GM18519 (cell line): ENCODE results near the gene SIT1.

Experiments used
- ATAC-seq: cut with Tn5 transposase; IDR thresholded peaks from one replicate; pipeline ENCODE4 v1.9.1; 2021; ENCODE audit warnings: mild to moderate bottlenecking, moderate library complexity; ENCODE audit not compliant: unreplicated experiment, low FRiP score

The SIT1 gene

GRCh38 chr9:35609001-35609819, 41.5 kb downstream of the SIT1 start:
- ATAC-seq, result no peak

DNA sequence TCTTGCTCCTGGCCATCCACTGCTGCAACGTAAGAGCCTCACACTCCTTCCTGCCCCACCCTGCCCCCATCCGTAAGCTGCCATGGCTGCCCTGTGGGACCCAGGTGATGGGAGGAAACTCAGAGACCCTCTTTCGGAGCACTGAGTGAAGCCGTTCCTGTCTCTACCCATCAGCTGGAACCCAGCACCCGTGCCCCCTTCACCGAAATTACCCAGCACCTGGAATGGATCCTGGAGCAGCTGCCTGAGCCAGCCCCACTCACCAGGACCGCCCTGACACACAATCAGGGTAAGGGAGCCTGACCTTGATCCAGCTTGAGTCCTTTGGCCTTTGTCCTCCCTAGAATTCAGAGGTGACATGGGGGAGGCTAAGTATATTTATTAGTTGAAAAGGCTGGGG, 42.5 kb downstream of the SIT1 start:
- no peak for ATAC-seq

DNA sequence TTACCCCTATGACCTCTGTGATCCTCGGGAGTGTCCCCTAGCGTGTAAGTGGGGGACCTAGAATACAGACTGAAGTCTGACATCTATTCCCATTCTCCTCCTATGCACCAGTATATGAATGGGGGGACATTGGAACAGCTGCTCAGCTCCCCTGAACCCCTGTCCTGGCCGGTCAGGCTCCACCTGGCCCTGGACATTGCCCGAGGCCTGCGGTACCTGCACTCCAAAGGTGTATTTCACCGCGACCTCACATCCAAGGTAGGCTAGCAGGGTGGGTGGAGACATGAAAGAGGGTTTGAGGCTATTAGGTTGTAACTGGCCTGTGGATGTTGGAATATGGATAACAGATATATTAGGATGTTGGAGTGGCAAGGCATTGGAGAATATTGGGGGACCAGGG, 44.0 kb downstream of the SIT1 start:
- ATAC-seq, result no peak

- ATAC-seq, result no peak
Measured at GRCh38 chr9:35606138-35606504, 44.6 kb downstream of the SIT1 start.

DNA sequence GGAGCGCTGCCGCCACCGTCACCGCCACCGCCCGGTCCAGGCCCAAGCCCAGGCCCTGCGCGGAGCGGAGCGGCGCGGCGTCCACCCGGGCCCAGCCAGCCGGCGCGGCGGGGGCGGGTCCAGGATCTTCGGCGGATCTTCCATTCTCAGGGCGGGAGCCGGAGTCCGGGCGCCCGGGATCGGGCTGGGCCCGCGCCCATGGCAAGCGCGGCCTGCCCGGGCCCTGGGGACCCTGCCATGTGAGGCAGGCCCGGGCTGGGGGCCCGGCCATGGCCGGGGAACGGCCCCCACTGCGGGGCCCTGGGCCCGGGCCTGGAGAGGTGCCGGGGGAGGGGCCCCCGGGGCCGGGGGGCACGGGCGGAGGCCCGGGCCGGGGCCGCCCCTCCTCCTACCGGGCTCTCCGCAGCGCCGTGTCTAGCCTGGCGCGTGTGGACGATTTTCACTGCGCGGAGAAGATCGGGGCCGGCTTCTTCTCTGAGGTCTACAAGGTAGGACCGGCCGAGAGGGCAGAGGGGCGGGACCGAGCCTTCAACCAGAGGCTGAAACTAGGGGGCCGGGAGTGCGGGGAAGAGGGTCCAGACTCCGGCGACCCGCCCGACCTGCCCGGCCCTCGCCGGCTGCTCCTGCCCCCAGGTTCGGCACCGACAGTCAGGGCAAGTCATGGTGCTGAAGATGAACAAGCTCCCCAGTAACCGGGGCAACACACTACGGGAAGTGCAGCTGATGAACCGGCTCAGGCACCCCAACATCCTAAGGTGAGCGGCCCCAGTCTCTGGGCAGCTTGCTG, 45.2 kb downstream of the SIT1 start:
- ATAC-seq, result peak; percentile 2

GRCh38 chr9:35604578-35605350, 46.0 kb downstream of the SIT1 start, which contains the start of gene TESK1:
Gene TESK1, plus strand, starts transcription at chr9:35605262. Its CDS starts 358 bp downstream, at chr9:35605620.
- peak; percentile 32 for ATAC-seq

DNA sequence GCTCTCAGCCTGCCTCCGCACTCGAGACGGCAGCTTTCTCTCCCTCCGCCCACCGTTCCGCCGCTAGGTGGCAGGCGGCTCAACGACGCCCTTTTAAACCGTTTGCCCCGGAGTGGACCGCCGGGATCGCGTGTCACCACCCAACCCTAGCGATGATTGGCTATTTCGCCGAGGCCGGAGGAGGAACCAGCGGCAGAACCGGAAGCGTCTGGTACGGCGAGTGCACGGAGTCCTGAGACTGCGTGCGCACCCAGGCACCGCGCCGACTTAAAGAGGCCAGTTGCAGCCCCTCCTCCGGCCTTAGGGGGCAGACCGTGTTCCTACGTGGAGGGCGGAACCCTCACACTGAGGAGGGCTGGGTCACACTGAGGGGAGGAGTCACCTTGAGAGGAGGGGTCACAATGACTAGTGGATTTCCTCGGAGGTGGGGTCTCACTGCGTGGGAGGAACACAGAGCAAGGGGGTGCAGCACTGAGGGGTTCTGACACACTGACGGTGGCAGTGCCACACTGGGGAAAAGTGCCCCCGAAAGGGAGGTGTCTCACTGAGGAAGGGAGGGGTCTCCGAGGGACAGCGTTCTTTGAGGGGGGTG, 46.6 kb downstream of the SIT1 start:
- peak; percentile 74 for ATAC-seq

DNA sequence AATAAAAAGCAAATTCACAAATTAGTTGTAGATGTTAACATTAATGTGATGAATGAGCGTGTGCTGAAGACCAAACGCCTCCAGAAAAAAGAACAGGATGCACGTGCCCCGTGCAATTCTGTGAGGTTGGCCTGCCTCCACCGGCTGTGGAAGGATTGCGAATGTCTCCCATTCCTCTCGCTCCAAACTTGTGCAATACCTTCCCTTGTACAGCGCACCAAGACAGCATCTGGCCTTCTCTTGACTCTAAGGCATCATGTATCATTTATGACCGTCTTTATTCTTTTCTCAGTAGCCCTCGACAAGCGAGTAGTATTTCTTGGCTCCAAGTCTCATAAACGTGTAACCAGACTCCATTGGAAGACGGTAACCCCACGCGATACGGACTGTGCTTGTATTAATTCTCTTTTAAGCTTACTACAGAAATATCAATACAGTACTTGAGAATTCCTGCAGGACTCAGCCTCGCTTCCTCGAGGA, 47.2 kb downstream of the SIT1 start:
- no peak for ATAC-seq

GRCh38 chr9:35599763-35600604, 50.7 kb downstream of the SIT1 start:
- ATAC-seq, result no peak
